HepG2 (cell line): ENCODE data around the gene ATG5.

Source experiments
- HNRNPK ChIP-seq: fragments of 200-400 bp; formaldehyde crosslinking; IDR thresholded peaks from 2 replicates; pipeline ENCODE4 v1.6.1; 2018; ENCODE audit warnings: low read length, low read depth, moderate library complexity, mild to moderate bottlenecking; ENCODE audit not compliant: poor library complexity, severe bottlenecking
- SOX6 ChIP-seq, 2 experiments: fragments of 450-650 bp in 1 of 2; sonication (generic) in 1 of 2; formaldehyde crosslinking in 1 of 2; IDR thresholded peaks; 2 replicates each; pipeline versions ENCODE4 v1.4.0 to v1.6.1; 2017 to 2020; ENCODE audit warnings: antibody characterized with exemption in 1 of 2, mild to moderate bottlenecking in 1 of 2, missing genetic modification reagents in 1 of 2
- SP1 ChIP-seq, 2 experiments: fragments of 450-650 bp in 1 of 2; sonication (generic) in 1 of 2; formaldehyde crosslinking in 1 of 2; IDR thresholded peaks; 2 replicates each; pipeline versions ENCODE4 v1.4.0 to v1.6.1; 2016 to 2020; ENCODE audit warnings: missing genetic modification reagents in 1 of 2
- ZNF224 ChIP-seq: sonication (generic); formaldehyde crosslinking; IDR thresholded peaks from 2 replicates; pipeline ENCODE4 v1.5.0; 2020; ENCODE audit warnings: mild to moderate bottlenecking, missing genetic modification reagents
- ZNF317 ChIP-seq: sonication (generic); formaldehyde crosslinking; IDR thresholded peaks from 2 replicates; pipeline ENCODE4 v1.5.0; 2020; ENCODE audit warnings: mild to moderate bottlenecking, missing genetic modification reagents
- TF ChIP-seq, protein P1 (sequence below): sonication (generic); formaldehyde crosslinking; IDR thresholded peaks from 2 replicates; pipeline ENCODE4 v1.8.1; 2023; ENCODE audit warnings: missing genetic modification reagents, inconsistent platforms, borderline replicate concordance
- TF ChIP-seq, protein P2 (sequence below): sonication (generic); formaldehyde crosslinking; IDR thresholded peaks from 2 replicates; pipeline ENCODE4 v1.5.0; 2020; ENCODE audit warnings: missing genetic modification reagents, mild to moderate bottlenecking, borderline replicate concordance
- TF ChIP-seq, protein P3 (sequence below): sonication (generic); formaldehyde crosslinking; IDR thresholded peaks from 2 replicates; pipeline ENCODE4 v1.5.0; 2020; ENCODE audit warnings: mild to moderate bottlenecking, missing genetic modification reagents, moderate library complexity

- TF ChIP-seq ZNF224 (CRISPR knock-in tag), result no peak
- TF ChIP-seq, protein P1, sequence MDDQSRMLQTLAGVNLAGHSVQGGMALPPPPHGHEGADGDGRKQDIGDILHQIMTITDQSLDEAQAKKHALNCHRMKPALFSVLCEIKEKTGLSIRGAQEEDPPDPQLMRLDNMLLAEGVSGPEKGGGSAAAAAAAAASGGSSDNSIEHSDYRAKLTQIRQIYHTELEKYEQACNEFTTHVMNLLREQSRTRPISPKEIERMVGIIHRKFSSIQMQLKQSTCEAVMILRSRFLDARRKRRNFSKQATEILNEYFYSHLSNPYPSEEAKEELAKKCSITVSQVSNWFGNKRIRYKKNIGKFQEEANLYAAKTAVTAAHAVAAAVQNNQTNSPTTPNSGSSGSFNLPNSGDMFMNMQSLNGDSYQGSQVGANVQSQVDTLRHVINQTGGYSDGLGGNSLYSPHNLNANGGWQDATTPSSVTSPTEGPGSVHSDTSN (CRISPR knock-in tag), result no peak
- TF ChIP-seq, protein P2, sequence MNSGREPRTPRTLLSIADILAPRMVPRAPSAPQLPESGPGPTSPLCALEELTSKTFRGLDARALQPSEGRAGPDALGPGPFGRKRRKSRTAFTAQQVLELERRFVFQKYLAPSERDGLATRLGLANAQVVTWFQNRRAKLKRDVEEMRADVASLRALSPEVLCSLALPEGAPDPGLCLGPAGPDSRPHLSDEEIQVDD (CRISPR knock-in tag), result no peak
- TF ChIP-seq SOX6 (IDR thresholded peaks at IDR 0.05), result no peak
- TF ChIP-seq SOX6 (CRISPR knock-in tag; IDR thresholded peaks at IDR 0.05), result no peak
- no peak for TF ChIP-seq SP1 (IDR thresholded peaks at IDR 0.05)
- no peak for TF ChIP-seq SP1 (CRISPR knock-in tag; IDR thresholded peaks at IDR 0.05)
- TF ChIP-seq, protein P3, sequence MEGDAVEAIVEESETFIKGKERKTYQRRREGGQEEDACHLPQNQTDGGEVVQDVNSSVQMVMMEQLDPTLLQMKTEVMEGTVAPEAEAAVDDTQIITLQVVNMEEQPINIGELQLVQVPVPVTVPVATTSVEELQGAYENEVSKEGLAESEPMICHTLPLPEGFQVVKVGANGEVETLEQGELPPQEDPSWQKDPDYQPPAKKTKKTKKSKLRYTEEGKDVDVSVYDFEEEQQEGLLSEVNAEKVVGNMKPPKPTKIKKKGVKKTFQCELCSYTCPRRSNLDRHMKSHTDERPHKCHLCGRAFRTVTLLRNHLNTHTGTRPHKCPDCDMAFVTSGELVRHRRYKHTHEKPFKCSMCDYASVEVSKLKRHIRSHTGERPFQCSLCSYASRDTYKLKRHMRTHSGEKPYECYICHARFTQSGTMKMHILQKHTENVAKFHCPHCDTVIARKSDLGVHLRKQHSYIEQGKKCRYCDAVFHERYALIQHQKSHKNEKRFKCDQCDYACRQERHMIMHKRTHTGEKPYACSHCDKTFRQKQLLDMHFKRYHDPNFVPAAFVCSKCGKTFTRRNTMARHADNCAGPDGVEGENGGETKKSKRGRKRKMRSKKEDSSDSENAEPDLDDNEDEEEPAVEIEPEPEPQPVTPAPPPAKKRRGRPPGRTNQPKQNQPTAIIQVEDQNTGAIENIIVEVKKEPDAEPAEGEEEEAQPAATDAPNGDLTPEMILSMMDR, result no peak
- no peak for TF ChIP-seq HNRNPK
- no peak for TF ChIP-seq ZNF317 (CRISPR knock-in tag)
These were observed 35.5 kb downstream of the ATG5 start for GRCh38 chr6:106290032-106290431.
